Adrenal gland (tissue), 5 donors: ENCODE data around the gene PPP1R9A.

ENCODE experiments used
- POLR2A ChIP-seq, 2 donors: fragments of 450-650 bp; IDR thresholded peaks; one replicate each; pipeline ENCODE4 v1.6.1; 2017; ENCODE audit warnings: antibody characterized with exemption in 2 of 2, mild to moderate bottlenecking in 2 of 2, moderate library complexity in 1 of 2
- TF ChIP-seq, protein P1 (sequence below), 6 experiments: fragments of 450-650 bp in 4 of 6; fragments of 200-600 bp in 2 of 6; sonication (generic) in 1 of 6; IDR thresholded peaks; 1 replicate in 5 of 6; 2 replicates in 1 of 6; pipeline versions ENCODE4 v1.5.1 to v1.8.0; 2016 to 2021; ENCODE audit warnings: antibody characterized with exemption in 6 of 6, mild to moderate bottlenecking in 2 of 6, moderate library complexity in 1 of 6
- donor health status: DM: no; HTN: no; CAD: no.

- TF ChIP-seq, protein P1, sequence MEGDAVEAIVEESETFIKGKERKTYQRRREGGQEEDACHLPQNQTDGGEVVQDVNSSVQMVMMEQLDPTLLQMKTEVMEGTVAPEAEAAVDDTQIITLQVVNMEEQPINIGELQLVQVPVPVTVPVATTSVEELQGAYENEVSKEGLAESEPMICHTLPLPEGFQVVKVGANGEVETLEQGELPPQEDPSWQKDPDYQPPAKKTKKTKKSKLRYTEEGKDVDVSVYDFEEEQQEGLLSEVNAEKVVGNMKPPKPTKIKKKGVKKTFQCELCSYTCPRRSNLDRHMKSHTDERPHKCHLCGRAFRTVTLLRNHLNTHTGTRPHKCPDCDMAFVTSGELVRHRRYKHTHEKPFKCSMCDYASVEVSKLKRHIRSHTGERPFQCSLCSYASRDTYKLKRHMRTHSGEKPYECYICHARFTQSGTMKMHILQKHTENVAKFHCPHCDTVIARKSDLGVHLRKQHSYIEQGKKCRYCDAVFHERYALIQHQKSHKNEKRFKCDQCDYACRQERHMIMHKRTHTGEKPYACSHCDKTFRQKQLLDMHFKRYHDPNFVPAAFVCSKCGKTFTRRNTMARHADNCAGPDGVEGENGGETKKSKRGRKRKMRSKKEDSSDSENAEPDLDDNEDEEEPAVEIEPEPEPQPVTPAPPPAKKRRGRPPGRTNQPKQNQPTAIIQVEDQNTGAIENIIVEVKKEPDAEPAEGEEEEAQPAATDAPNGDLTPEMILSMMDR (IDR thresholded peaks at IDR 0.05), result no peak
- TF ChIP-seq POLR2A (IDR thresholded peaks at IDR 0.05), result no peak
Measured at GRCh38 chr7:95322396-95322795, 415.0 kb downstream of the PPP1R9A start.
